ENCODE measurements around the gene GRB10.

DNA sequence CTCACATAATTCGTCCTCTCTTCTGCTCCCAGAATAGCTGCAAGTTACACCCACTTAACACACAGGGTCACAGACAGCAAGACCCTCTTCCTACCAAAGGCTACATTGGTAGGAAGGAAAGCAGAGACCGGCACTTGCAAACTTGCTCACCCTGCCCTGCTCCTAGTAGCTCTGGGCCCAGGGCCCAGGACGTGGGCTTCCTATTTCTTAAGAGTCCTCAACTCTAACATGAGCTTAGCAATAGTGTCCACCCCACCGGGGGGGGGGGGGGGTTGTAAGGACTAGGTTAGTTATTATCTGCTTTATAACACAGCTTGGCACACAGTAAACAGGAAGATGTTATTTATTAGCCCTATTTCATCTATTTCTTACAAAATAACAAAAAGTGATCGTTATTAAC lies 106.6 kb downstream of the GRB10 start:
- TF ChIP-seq, protein P1, sequence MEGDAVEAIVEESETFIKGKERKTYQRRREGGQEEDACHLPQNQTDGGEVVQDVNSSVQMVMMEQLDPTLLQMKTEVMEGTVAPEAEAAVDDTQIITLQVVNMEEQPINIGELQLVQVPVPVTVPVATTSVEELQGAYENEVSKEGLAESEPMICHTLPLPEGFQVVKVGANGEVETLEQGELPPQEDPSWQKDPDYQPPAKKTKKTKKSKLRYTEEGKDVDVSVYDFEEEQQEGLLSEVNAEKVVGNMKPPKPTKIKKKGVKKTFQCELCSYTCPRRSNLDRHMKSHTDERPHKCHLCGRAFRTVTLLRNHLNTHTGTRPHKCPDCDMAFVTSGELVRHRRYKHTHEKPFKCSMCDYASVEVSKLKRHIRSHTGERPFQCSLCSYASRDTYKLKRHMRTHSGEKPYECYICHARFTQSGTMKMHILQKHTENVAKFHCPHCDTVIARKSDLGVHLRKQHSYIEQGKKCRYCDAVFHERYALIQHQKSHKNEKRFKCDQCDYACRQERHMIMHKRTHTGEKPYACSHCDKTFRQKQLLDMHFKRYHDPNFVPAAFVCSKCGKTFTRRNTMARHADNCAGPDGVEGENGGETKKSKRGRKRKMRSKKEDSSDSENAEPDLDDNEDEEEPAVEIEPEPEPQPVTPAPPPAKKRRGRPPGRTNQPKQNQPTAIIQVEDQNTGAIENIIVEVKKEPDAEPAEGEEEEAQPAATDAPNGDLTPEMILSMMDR (conservative IDR thresholded peaks at IDR 0.05; ENCODE audit: low read depth in 2 of 2), result no peak
- TF ChIP-seq EZH2phosphoT487 (IDR thresholded peaks at IDR 0.05; ENCODE audit: unreplicated experiment) (no peak), POLR2AphosphoS5 (IDR thresholded peaks at IDR 0.05; ENCODE audit: low read depth) (no peak), NANOG (IDR thresholded peaks at IDR 0.05; ENCODE audit: borderline replicate concordance) (no peak), EZH2 (IDR thresholded peaks at IDR 0.05; ENCODE audit: low read depth, unreplicated experiment) (no peak), JUNB (IDR thresholded peaks at IDR 0.05; ENCODE audit: unreplicated experiment) (no peak)
- TF ChIP-seq, protein P2, sequence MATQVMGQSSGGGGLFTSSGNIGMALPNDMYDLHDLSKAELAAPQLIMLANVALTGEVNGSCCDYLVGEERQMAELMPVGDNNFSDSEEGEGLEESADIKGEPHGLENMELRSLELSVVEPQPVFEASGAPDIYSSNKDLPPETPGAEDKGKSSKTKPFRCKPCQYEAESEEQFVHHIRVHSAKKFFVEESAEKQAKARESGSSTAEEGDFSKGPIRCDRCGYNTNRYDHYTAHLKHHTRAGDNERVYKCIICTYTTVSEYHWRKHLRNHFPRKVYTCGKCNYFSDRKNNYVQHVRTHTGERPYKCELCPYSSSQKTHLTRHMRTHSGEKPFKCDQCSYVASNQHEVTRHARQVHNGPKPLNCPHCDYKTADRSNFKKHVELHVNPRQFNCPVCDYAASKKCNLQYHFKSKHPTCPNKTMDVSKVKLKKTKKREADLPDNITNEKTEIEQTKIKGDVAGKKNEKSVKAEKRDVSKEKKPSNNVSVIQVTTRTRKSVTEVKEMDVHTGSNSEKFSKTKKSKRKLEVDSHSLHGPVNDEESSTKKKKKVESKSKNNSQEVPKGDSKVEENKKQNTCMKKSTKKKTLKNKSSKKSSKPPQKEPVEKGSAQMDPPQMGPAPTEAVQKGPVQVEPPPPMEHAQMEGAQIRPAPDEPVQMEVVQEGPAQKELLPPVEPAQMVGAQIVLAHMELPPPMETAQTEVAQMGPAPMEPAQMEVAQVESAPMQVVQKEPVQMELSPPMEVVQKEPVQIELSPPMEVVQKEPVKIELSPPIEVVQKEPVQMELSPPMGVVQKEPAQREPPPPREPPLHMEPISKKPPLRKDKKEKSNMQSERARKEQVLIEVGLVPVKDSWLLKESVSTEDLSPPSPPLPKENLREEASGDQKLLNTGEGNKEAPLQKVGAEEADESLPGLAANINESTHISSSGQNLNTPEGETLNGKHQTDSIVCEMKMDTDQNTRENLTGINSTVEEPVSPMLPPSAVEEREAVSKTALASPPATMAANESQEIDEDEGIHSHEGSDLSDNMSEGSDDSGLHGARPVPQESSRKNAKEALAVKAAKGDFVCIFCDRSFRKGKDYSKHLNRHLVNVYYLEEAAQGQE (IDR thresholded peaks at IDR 0.05; ENCODE audit: unreplicated experiment), result no peak

Measured in GM23338 (cell line).